D721Med (cell line): ENCODE results near the gene PLCH1.

Experiments
- DNase-seq: peaks from one replicate; pipeline ENCODE4 v3.0.0; 2011; ENCODE audit warnings: low spot score; ENCODE audit not compliant: insufficient read length
- FAIRE-seq: peaks from 2 replicates; lab custom pipeline; 2011; peaks lifted over from hg19 to GRCh38; lab: Jason Lieb, UNC
- CTCF ChIP-seq: IDR thresholded peaks from 2 replicates; pipeline ENCODE4 v1.5.1; 2012; ENCODE audit warnings: mild to moderate bottlenecking, control low read depth; ENCODE audit not compliant: insufficient read depth; ENCODE audit errors: missing control alignments

PLCH1 gene

DNA sequence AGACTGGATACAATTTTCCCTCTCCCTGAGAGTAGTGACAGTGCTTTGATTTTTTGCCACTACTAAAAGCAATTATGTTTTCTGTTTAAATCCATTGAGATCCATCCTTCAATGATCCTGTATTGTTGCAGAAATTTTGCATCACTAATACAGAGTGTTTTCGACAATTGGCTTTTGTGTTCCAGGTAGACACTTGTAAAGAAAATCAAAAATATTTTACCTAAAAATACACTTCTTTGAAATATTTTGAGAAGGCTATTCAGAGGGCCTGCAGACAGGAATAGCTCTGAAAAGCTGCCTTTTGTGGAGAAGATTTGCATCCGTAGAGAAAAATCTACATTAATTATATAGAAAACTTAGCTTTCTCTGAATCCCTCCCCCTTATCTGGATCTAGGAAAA is 384.6 kb downstream of the PLCH1 start:
- no peak for DNase-seq
- no peak for TF ChIP-seq CTCF
- no peak for FAIRE-seq

DNA sequence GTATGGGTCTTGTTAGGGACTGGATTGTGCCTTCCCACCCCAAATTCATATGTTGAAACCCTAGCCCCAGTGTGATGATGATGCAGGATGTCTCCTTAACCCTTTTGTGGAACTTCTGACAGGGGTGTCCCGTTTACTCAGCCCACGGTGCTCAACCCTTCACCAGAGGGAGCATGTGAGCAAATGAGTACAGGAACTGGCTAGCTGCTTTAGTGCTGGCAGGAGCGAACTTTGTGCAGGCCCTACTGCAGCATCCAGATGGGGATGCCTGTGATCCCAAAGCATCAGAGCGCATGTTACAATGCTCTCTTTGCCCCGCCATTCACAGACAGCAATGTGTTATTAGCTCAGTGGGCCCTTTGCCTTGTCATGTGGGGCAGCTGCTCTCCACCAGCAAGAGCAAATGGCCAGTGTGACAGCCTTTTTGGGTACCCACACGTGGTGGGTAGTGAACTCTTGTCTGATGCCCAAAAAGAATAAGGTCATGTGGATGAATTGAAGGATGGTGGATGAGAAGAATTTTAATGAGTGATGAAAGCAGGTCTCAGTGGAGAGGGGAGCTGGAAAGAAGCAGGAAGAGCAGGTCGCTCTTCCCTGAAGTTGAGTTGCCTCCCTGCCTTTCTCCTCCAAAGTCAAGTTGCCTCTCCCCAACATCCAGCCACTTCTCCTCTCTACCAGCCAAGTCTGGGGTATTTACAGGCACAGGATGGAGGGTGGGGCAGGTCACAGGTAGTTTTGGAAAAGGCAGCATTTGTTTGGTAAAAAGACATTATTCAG is 388.1 kb downstream of the PLCH1 start:
- peak; percentile 10 for TF ChIP-seq CTCF
- DNase-seq, result no peak

GRCh38 chr3:155354658-155355057 is 390.2 kb downstream of the PLCH1 start:
- TF ChIP-seq CTCF, result no peak
- FAIRE-seq (no peak), DNase-seq (no peak)

More for the DNA sequence above, 388.1 kb downstream of the PLCH1 start:
- FAIRE-seq, result no peak

GRCh38 chr3:155352900-155353490 is 391.9 kb downstream of the PLCH1 start:
- peak; percentile 56 for TF ChIP-seq CTCF
- DNase-seq, result no peak
- FAIRE-seq, result peak; percentile 75

- FAIRE-seq (no peak), DNase-seq (no peak)
- no peak for TF ChIP-seq CTCF
Measured at GRCh38 chr3:155350571-155350970, 394.3 kb downstream of the PLCH1 start.

DNA sequence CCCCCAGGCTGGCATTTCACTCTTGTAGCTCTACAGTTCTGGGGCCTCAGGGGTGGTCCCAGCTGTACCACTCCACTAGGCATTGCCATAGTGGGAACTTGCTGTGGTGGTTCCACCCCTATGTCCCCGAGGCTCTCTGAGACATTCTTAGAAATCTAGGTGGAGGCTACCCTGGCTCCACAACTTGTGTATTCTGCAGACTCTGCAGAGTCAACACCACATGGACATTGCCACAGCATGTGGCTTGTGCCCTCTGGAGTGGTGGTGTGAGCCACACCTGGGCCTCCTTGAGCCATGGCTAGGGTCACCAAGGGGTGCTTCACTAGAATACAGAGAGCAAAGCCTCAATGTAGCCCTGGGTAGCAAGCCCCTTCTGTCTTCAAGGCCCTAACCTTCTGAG is 397.0 kb downstream of the PLCH1 start:
- DNase-seq (no peak), FAIRE-seq (no peak)
- no peak for TF ChIP-seq CTCF

DNA sequence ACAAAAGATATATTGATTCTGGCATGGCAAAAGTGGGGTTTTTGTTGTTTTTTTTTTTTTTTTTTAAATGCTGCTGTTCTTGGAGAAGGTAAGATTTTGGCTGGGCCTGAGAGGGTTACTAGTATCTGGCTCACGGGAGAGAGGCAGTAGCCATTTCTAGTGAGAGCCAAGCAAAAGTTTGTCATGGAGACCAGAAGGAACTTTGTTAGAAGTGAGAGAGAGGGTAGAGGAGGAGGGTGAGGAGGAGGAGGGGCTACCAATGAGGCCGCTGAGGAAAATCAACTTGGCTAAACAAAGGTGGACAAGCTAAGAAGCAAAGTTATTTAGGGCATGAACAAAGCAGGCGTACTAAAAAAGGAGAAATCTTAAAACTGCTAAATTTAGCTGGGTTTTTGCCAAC is 402.5 kb downstream of the PLCH1 start:
- FAIRE-seq (no peak), DNase-seq (no peak)
- no peak for TF ChIP-seq CTCF
